Bone marrow (tissue), 2 donors: ENCODE results near the gene PML.
"Not testable (repeated sequence)": the region's sequence is repeated elsewhere in the genome, so short reads cannot be mapped to it uniquely, and the experiment has no call there.

ENCODE experiments used
- DNase-seq, 2 donors: peaks; one replicate each; lab custom pipeline; 2025; lab: John Stamatoyannopoulos, UW

The PML gene

DNA sequence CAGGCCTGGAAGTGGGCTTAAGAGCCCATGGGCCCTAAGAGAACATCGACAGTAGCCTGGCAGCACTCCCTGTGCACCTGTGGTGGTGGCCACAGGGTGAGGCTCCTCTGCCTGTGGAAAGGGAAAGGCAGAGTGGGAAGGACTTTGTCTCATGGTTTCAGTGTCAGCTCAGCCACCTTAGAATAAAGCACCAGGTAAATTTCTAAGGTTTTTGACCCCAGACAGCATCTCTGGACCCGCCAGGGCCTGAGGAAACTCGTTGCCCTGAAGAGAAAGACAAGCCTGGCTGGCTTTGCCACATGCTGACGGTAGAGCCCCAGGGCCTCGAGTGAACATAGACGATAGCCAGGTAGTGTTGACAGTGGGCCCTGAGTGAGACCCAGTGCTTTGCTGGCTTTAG, 65.7 kb downstream of the PML start:
- no peak for DNase-seq

- no peak for DNase-seq
Observed at GRCh38 chr15:74062236-74062635, 67.7 kb downstream of the PML start.

- DNase-seq: no peak
Observed at GRCh38 chr15:74062671-74063070, 68.2 kb downstream of the PML start.

DNA sequence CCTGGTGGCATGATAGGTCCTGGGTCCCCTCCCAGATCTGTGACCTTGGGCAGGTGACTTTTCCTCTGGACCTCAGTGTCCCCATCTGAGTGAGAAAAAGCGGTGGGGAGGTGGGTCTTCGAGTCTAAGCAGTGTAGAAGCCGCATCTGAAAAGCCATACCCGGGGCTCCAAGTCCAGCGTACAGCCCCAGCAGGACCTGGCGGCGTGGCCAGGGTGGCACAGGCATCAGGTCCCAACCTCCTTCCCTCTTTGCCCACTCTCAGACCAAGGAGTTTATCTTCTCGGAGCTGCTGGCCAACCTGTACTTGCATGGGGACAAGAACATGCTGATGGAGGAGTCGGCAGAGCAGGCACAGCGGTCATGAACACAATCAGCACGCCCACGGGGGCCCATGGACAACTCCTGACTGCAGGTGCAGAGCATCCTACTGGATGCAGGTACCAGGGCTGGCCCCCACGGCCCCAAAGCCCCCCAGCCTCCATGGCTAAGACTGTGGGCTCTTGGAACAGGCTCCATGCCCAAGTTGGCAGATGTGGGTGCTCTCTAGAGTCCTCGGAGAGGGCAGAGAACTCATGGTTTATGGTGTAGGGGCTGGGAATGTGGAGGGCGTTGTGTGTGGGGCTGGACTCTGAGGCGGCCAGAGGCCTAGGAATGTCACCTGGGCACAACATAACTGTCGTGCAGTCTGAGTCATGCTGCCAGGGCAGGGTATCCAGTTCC, 69.1 kb downstream of the PML start:
- not testable (repeated sequence) for DNase-seq

DNA sequence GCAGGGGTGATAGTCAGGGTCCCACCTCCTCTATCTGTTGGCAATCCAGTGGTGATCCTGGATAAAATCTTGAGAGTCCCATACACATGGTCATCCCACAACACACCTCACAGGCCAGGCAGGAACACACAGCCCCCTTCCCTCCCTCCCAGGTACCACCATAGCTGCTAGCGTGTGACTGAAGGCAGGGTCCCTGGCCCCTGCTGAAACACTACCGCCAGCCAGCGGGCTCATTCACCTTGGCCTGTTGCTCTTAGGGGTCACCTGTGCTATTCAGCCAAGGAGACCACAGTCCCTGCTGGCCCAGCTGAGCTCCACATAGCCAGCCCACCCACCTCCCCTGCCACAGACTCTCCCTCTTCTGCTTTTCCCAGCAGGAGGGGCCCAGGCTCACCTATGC, 69.7 kb downstream of the PML start:
- not testable (repeated sequence) for DNase-seq

GRCh38 chr15:74064822-74065221, 70.3 kb downstream of the PML start:
- not testable (repeated sequence) for DNase-seq

DNA sequence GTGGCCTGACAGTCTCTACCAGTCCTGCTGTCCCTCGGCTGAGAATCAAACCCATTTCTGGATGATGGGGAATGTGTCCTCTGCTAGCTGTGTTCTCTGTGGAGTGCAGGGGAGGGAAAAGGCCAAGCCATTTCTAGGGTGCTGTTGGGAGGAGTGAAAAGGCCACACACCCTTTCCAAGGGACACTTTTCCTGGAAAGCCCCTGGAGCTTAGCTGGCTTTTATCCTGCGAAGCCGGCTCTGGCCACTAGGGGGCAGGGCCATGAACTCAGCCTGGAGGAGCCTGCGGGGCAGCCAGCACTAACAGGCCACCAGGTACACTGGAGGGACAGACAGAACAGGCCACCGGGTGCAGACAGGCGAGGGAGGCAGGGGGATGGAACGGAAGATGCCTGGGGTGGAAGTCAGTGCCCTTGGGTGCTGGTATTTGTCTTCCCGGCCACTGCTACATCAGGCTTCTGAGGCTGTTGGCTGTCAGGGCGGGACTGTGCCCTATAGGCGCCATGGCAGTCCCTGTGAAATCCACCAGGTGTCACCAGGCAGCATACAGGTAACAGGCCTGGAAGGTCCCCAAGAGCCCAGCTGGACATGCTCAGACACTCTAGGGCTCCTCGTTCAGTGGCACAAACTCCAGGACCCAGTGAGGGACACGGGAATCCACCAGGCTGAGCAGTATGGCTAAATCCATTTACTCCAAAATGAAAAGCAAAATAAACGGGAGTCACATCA, 71.3 kb downstream of the PML start:
- not testable (repeated sequence) for DNase-seq

- DNase-seq: not testable (repeated sequence)
Observed at GRCh38 chr15:74071645-74072044, 77.1 kb downstream of the PML start.

- DNase-seq: not testable (repeated sequence)
Observed at GRCh38 chr15:74072132-74072531, 77.6 kb downstream of the PML start.

DNA sequence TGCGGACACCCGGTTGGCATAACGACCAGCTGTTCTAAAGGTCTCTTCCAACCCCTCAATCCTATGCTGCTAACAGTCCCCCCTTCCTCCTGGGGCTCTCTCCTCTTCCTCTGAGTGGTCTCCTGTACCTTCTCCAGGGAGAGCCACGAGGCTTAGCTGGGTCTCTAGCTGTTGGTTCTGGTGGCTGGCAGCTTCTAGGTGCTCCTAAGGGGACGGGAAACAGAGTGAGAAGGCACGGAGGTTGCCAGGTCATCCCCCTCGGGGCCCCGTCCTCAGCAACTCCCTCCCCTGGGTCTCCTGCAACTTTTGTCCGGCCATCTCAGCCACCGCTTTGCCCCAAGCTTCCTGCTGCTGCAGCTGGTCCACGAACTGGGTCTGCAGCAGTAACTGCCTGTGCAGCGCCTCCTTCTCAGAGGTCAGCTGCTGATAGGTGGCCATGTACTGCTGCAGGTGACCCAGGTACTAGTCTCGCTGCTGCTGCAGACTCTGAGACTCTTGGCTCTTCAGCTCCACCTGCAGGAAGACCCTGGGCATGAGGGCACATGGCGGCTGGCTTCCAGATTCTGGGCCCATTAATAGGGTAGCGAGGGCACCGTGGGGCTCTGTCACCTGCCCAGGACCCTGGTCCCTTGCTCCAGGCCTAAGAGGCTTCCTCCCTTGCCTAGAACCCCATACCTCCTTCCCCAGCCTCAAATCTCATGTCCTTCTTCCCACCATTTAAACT, 78.3 kb downstream of the PML start:
- not testable (repeated sequence) for DNase-seq

- DNase-seq: not testable (repeated sequence)
Observed at GRCh38 chr15:74075781-74076180, 81.3 kb downstream of the PML start.

GRCh38 chr15:74082450-74082849, 87.9 kb downstream of the PML start, which contains the start of gene GOLGA6A:
TSS of gene GOLGA6A (minus strand) at chr15:74082550. CDS start at chr15:74082509, 41 bp downstream.
- not testable (repeated sequence) for DNase-seq

- not testable (repeated sequence) for DNase-seq
Observed at GRCh38 chr15:74094567-74094966, 100.1 kb downstream of the PML start.

DNA sequence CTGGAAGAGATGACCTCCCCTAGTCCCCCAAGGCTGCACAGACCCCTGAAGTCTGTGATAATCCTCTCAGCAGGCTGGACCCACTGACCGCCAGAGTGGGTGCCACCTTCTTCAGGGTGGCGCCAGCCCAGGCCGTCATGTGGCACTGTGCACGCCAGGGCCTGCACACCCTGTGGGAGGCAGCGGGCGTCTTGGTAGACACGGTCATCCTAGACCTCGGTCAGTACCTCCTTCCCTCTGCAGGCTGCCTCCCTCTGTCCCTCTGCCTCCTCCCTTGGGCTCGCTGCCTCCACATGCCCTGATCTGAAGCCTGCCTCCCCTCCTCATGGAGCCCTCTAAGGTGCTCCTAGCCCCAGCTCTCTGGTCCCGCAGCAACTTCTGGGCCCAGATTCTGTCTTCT, 101.1 kb downstream of the PML start:
- DNase-seq: not testable (repeated sequence)

DNA sequence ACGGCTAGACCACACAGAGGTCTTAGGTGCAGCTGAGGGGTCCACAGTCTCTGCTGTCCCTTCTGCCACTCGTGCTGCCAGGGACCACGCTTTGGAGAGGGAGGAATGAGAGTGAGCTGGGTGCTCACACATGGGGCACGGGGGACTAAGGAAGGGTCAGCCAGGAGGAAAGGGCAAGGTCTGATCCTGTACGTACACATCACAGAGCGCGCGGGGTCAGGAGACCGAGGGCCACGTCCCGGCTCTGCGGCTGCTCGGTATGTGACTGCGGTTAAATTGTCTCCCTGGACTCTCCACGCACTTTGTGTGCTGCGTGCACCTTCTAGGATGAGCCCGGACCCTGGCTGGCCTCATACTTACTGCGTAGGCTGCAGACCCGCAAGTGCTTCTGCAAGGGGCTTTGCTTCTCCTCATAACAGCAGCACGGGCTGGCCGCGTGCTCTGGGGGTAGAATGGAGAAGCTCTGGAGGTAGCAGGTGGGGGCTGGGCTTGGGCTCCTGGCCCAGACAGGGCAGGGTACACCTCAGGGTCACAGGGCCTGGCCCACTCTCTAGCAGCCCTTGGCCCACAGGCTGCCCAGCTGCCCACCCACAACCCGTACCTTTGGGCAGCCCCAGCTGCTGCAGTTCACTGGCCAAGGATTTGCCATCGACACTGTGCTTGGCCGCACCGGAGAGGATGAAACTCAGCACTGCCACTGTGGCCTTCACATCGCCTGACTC, 102.4 kb downstream of the PML start:
- DNase-seq: not testable (repeated sequence)
